GM23338 (cell line): ENCODE results near the gene TMEM86A. TPM values are rescaled to one million over a fixed set of nuclear protein-coding genes. Genes with fewer than 3 reads are reported as not detected.

Experiments
- ATAC-seq: fragments of 200-7000 bp; cut with Tn5 transposase; 3 replicates; pipeline ENCODE4 v1.9.1; 2020
- DNase-seq: peaks from one replicate; pipeline ENCODE4 v3.0.0-alpha.2; 2015; ENCODE audit warnings: low spot score
- H2AFZ ChIP-seq: fragments of 200-600 bp; sonication (generic); 2 replicates; pipeline ENCODE4 v1.8.0; 2016; ENCODE audit warnings: antibody characterized with exemption, mild to moderate bottlenecking, moderate library complexity
- H3F3A ChIP-seq: fragments of 200-600 bp; sonication (generic); replicated peaks from 2 replicates; pipeline ENCODE4 v1.8.0; 2017; ENCODE audit warnings: antibody characterized with exemption, mixed run types, low read depth
- H3K27ac ChIP-seq: fragments of 200-600 bp; sonication (generic); 2 replicates; pipeline ENCODE4 v1.6.1; 2016; ENCODE audit warnings: low read depth
- H3K27me3 ChIP-seq: fragments of 200-600 bp; sonication (generic); 2 replicates; pipeline ENCODE4 v1.8.0; 2016; ENCODE audit warnings: mild to moderate bottlenecking, mixed run types, moderate library complexity; ENCODE audit not compliant: insufficient read depth
- H3K36me3 ChIP-seq: fragments of 200-600 bp; sonication (generic); 2 replicates; pipeline ENCODE4 v1.8.0; 2016; ENCODE audit warnings: mild to moderate bottlenecking; ENCODE audit not compliant: insufficient read depth
- H3K4me1 ChIP-seq: fragments of 200-600 bp; sonication (generic); 2 replicates; pipeline ENCODE4 v1.8.0; 2016; ENCODE audit warnings: mild to moderate bottlenecking, moderate library complexity; ENCODE audit not compliant: insufficient read depth
- H3K4me2 ChIP-seq: fragments of 200-600 bp; sonication (generic); 2 replicates; pipeline ENCODE4 v1.7.1; 2017; ENCODE audit warnings: mixed run types
- H3K4me3 ChIP-seq: fragments of 200-600 bp; sonication (generic); 2 replicates; pipeline ENCODE4 v1.6.1; 2016; ENCODE audit warnings: mixed run types
- H3K79me2 ChIP-seq: fragments of 200-600 bp; sonication (generic); replicated peaks from 2 replicates; pipeline ENCODE4 v1.8.0; 2017; ENCODE audit warnings: mild to moderate bottlenecking; ENCODE audit not compliant: insufficient read depth
- H3K9me2 ChIP-seq: fragments of 200-600 bp; sonication (generic); 2 replicates; pipeline ENCODE4 v1.8.0; 2017; ENCODE audit not compliant: insufficient read depth
- H4K20me1 ChIP-seq: fragments of 200-600 bp; sonication (generic); replicated peaks from 2 replicates; pipeline ENCODE4 v1.8.0; 2017; ENCODE audit warnings: mild to moderate bottlenecking; ENCODE audit not compliant: insufficient read depth
- H3K27ac Mint-ChIP-seq: 2 replicates; pipeline ENCODE4 v1.8.0; 2020; ENCODE audit warnings: inconsistent platforms, mild to moderate bottlenecking, moderate library complexity, mixed read lengths
- H3K27me3 Mint-ChIP-seq: 3 replicates; pipeline ENCODE4 v1.8.0; 2022; ENCODE audit warnings: low read depth, mild to moderate bottlenecking, moderate library complexity, mixed read lengths, inconsistent platforms; ENCODE audit not compliant: insufficient read depth, poor library complexity
- H3K36me3 Mint-ChIP-seq: 3 replicates; pipeline ENCODE4 v1.8.0; 2021; ENCODE audit warnings: low read depth, mild to moderate bottlenecking, inconsistent platforms, moderate library complexity, mixed read lengths
- H3K4me1 Mint-ChIP-seq: 3 replicates; pipeline ENCODE4 v1.8.0; 2020; ENCODE audit warnings: mild to moderate bottlenecking, inconsistent platforms, mixed read lengths
- H3K4me3 Mint-ChIP-seq: 3 replicates; pipeline ENCODE4 v1.8.0; 2021; ENCODE audit warnings: moderate library complexity, mild to moderate bottlenecking, inconsistent platforms, mixed read lengths
- H3K9me3 Mint-ChIP-seq: 3 replicates; pipeline ENCODE4 v1.8.0; 2020; ENCODE audit warnings: moderate library complexity, mild to moderate bottlenecking, inconsistent platforms, mixed read lengths
- CREB1 ChIP-seq: fragments of 250-450 bp; sonication (Bioruptor Pico); IDR thresholded peaks from 2 replicates; pipeline ENCODE4 v1.5.0; 2020; ENCODE audit warnings: low read depth, mild to moderate bottlenecking, moderate library complexity
- EZH2 ChIP-seq: fragments of 200-600 bp; sonication (generic); IDR thresholded peaks from one replicate; pipeline ENCODE4 v1.8.0; 2017; ENCODE audit warnings: antibody characterized with exemption, mild to moderate bottlenecking, low read depth; ENCODE audit not compliant: unreplicated experiment
- EZH2phosphoT487 ChIP-seq: fragments of 200-600 bp; sonication (generic); IDR thresholded peaks from one replicate; pipeline ENCODE4 v1.8.1; 2018; ENCODE audit warnings: antibody characterized with exemption; ENCODE audit not compliant: unreplicated experiment
- JUNB ChIP-seq: IDR thresholded peaks from one replicate; pipeline ENCODE4 v1.6.1; 2016; ENCODE audit warnings: antibody characterized with exemption; ENCODE audit not compliant: unreplicated experiment
- NANOG ChIP-seq: IDR thresholded peaks from 2 replicates; pipeline ENCODE4 v1.6.1; 2016; ENCODE audit warnings: antibody characterized with exemption, borderline replicate concordance
- POLR2AphosphoS5 ChIP-seq: IDR thresholded peaks from 2 replicates; pipeline ENCODE4 v1.6.1; 2016; ENCODE audit warnings: antibody characterized with exemption, low read depth
- STAT1 ChIP-seq: IDR thresholded peaks from one replicate; pipeline ENCODE4 v1.6.1; 2016; ENCODE audit warnings: antibody characterized with exemption; ENCODE audit not compliant: unreplicated experiment
- ZNF114 ChIP-seq: fragments of 250-450 bp; sonication (Bioruptor Pico); IDR thresholded peaks from 2 replicates; pipeline ENCODE4 v1.5.0; 2020; ENCODE audit warnings: mild to moderate bottlenecking, moderate library complexity
- ZNF331 ChIP-seq: fragments of 250-450 bp; sonication (Bioruptor Pico); IDR thresholded peaks from 2 replicates; pipeline ENCODE4 v1.5.0; 2020; ENCODE audit warnings: low read depth, mild to moderate bottlenecking, moderate library complexity
- polyA plus RNA-seq: library from polyadenylated mRNA; unstranded; fragments of >200 nt; fragmentation: Nextera tagmentation; extraction: Ambion mirVana; gene quantifications from 2 replicates; pipeline ENCODE4 v1.2.1, GENCODE V29; 2016
- total RNA-seq: library from RNA; depleted of rRNA; stranded (reverse); fragments of >200 nt; shearing (Covaris generic); gene quantifications from 2 replicates; pipeline ENCODE4 v1.2.3, GENCODE V29; 2014
- TF ChIP-seq, protein P1 (sequence below), 2 experiments: fragments of 200-600 bp in 1 of 2; sonication (generic) in 1 of 2; conservative IDR thresholded peaks; 2 replicates each; pipeline versions ENCODE4 v1.5.1 to v1.6.1; 2016 to 2017; ENCODE audit warnings: antibody characterized with exemption in 2 of 2, low read depth in 2 of 2, mild to moderate bottlenecking in 2 of 2, moderate library complexity in 1 of 2
- TF ChIP-seq, protein P2 (sequence below): IDR thresholded peaks from 2 replicates; pipeline ENCODE4 v1.6.1; 2016; ENCODE audit warnings: antibody characterized with exemption
- TF ChIP-seq, protein P3 (sequence below): IDR thresholded peaks from one replicate; pipeline ENCODE4 v1.6.1; 2018; ENCODE audit warnings: antibody characterized with exemption; ENCODE audit not compliant: unreplicated experiment
- TF ChIP-seq, protein P4 (sequence below): fragments of 250-450 bp; sonication (Bioruptor Pico); IDR thresholded peaks from 2 replicates; pipeline ENCODE4 v1.5.0; 2020; ENCODE audit warnings: mild to moderate bottlenecking, moderate library complexity

TMEM86A gene
- total and polyA plus RNA-seq, 2 experiments from 2014 or later = 0.45 to 0.91 TPM

DNA sequence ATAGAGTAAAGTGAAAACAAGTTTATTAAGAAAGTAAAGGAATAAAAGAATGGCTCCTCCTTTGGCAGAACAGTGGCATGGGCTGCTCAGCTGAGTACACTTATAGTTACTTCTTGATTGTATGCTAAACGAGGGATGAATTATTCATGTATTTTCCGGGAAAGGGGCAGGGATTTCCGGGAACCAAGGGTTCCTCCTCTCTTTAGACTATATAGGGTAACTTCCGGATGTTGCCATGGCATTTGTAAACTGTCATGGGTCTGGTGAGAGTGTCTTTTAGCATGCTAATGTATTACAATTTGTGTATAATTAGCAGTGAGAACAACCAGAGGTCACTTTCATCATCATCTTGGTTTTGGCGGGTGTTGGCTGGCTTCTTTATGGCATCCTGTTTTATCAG is 40.9 kb upstream of the TMEM86A start:
- DNase-seq (no peak), ATAC-seq (no peak)
- Mint-ChIP-seq H3K9me3 (peaks cover 29% of the 10 kb centered on the region), H3K27ac (no peak overlapping the region), H3K27me3 (peaks cover 2% of the 10 kb centered on the region), H3K36me3 (0 out of 3 replicates have a peak, but pooled peaks cover 2% of the 10 kb centered on the region), H3K4me1 (no peaks in the 10 kb centered on the region), H3K4me3 (no peak overlapping the region)
- TF ChIP-seq JUNB = no peak
- TF ChIP-seq, protein P1, sequence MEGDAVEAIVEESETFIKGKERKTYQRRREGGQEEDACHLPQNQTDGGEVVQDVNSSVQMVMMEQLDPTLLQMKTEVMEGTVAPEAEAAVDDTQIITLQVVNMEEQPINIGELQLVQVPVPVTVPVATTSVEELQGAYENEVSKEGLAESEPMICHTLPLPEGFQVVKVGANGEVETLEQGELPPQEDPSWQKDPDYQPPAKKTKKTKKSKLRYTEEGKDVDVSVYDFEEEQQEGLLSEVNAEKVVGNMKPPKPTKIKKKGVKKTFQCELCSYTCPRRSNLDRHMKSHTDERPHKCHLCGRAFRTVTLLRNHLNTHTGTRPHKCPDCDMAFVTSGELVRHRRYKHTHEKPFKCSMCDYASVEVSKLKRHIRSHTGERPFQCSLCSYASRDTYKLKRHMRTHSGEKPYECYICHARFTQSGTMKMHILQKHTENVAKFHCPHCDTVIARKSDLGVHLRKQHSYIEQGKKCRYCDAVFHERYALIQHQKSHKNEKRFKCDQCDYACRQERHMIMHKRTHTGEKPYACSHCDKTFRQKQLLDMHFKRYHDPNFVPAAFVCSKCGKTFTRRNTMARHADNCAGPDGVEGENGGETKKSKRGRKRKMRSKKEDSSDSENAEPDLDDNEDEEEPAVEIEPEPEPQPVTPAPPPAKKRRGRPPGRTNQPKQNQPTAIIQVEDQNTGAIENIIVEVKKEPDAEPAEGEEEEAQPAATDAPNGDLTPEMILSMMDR (conservative IDR thresholded peaks at IDR 0.05; ENCODE audit: low read depth in 2 of 2) = no peak
- no peak for TF ChIP-seq CREB1 (CRISPR knock-in tag)
- TF ChIP-seq, protein P2, sequence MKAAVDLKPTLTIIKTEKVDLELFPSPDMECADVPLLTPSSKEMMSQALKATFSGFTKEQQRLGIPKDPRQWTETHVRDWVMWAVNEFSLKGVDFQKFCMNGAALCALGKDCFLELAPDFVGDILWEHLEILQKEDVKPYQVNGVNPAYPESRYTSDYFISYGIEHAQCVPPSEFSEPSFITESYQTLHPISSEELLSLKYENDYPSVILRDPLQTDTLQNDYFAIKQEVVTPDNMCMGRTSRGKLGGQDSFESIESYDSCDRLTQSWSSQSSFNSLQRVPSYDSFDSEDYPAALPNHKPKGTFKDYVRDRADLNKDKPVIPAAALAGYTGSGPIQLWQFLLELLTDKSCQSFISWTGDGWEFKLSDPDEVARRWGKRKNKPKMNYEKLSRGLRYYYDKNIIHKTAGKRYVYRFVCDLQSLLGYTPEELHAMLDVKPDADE = no peak
- TF ChIP-seq EZH2 = no peak
- no peak for TF ChIP-seq POLR2AphosphoS5
- TF ChIP-seq, protein P3, sequence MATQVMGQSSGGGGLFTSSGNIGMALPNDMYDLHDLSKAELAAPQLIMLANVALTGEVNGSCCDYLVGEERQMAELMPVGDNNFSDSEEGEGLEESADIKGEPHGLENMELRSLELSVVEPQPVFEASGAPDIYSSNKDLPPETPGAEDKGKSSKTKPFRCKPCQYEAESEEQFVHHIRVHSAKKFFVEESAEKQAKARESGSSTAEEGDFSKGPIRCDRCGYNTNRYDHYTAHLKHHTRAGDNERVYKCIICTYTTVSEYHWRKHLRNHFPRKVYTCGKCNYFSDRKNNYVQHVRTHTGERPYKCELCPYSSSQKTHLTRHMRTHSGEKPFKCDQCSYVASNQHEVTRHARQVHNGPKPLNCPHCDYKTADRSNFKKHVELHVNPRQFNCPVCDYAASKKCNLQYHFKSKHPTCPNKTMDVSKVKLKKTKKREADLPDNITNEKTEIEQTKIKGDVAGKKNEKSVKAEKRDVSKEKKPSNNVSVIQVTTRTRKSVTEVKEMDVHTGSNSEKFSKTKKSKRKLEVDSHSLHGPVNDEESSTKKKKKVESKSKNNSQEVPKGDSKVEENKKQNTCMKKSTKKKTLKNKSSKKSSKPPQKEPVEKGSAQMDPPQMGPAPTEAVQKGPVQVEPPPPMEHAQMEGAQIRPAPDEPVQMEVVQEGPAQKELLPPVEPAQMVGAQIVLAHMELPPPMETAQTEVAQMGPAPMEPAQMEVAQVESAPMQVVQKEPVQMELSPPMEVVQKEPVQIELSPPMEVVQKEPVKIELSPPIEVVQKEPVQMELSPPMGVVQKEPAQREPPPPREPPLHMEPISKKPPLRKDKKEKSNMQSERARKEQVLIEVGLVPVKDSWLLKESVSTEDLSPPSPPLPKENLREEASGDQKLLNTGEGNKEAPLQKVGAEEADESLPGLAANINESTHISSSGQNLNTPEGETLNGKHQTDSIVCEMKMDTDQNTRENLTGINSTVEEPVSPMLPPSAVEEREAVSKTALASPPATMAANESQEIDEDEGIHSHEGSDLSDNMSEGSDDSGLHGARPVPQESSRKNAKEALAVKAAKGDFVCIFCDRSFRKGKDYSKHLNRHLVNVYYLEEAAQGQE = no peak
- TF ChIP-seq ZNF114 (CRISPR knock-in tag) = no peak
- TF ChIP-seq STAT1 = no peak
- TF ChIP-seq, protein P4, sequence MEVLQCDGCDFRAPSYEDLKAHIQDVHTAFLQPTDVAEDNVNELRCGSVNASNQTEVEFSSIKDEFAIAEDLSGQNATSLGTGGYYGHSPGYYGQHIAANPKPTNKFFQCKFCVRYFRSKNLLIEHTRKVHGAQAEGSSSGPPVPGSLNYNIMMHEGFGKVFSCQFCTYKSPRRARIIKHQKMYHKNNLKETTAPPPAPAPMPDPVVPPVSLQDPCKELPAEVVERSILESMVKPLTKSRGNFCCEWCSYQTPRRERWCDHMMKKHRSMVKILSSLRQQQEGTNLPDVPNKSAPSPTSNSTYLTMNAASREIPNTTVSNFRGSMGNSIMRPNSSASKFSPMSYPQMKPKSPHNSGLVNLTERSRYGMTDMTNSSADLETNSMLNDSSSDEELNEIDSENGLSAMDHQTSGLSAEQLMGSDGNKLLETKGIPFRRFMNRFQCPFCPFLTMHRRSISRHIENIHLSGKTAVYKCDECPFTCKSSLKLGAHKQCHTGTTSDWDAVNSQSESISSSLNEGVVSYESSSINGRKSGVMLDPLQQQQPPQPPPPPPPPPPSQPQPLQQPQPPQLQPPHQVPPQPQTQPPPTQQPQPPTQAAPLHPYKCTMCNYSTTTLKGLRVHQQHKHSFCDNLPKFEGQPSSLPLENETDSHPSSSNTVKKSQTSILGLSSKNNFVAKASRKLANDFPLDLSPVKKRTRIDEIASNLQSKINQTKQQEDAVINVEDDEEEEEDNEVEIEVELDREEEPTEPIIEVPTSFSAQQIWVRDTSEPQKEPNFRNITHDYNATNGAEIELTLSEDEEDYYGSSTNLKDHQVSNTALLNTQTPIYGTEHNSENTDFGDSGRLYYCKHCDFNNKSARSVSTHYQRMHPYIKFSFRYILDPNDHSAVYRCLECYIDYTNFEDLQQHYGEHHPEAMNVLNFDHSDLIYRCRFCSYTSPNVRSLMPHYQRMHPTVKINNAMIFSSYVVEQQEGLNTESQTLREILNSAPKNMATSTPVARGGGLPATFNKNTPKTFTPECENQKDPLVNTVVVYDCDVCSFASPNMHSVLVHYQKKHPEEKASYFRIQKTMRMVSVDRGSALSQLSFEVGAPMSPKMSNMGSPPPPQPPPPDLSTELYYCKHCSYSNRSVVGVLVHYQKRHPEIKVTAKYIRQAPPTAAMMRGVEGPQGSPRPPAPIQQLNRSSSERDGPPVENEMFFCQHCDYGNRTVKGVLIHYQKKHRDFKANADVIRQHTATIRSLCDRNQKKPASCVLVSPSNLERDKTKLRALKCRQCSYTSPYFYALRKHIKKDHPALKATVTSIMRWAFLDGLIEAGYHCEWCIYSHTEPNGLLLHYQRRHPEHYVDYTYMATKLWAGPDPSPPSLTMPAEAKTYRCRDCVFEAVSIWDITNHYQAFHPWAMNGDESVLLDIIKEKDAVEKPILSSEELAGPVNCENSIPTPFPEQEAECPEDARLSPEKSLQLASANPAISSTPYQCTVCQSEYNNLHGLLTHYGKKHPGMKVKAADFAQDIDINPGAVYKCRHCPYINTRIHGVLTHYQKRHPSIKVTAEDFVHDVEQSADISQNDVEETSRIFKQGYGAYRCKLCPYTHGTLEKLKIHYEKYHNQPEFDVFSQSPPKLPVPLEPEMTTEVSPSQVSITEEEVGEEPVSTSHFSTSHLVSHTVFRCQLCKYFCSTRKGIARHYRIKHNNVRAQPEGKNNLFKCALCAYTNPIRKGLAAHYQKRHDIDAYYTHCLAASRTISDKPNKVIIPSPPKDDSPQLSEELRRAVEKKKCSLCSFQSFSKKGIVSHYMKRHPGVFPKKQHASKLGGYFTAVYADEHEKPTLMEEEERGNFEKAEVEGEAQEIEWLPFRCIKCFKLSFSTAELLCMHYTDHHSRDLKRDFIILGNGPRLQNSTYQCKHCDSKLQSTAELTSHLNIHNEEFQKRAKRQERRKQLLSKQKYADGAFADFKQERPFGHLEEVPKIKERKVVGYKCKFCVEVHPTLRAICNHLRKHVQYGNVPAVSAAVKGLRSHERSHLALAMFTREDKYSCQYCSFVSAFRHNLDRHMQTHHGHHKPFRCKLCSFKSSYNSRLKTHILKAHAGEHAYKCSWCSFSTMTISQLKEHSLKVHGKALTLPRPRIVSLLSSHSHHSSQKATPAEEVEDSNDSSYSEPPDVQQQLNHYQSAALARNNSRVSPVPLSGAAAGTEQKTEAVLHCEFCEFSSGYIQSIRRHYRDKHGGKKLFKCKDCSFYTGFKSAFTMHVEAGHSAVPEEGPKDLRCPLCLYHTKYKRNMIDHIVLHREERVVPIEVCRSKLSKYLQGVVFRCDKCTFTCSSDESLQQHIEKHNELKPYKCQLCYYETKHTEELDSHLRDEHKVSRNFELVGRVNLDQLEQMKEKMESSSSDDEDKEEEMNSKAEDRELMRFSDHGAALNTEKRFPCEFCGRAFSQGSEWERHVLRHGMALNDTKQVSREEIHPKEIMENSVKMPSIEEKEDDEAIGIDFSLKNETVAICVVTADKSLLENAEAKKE (CRISPR knock-in tag) = no peak
- TF ChIP-seq NANOG = no peak
- no peak for TF ChIP-seq EZH2phosphoT487
- no peak for TF ChIP-seq ZNF331 (CRISPR knock-in tag)
- Histone ChIP-seq H3F3A (no peaks in the 10 kb centered on the region), H3K4me2 (no peak overlapping the region), H3K27ac (no peak overlapping the region), H3K36me3 (no peaks in the 10 kb centered on the region), H3K9me2 (no peaks in the 10 kb centered on the region), H4K20me1 (no peaks in the 10 kb centered on the region), H2AFZ (no peak overlapping the region), H3K4me1 (no peaks in the 10 kb centered on the region), H3K27me3 (no peaks in the 10 kb centered on the region), H3K79me2 (no peaks in the 10 kb centered on the region), H3K4me3 (no peak overlapping the region)
